Body of pancreas (tissue), 4 donors: ENCODE data around the gene TUBB2B.

ENCODE experiments used
- CTCF ChIP-seq, 7 experiments: fragments of 450-650 bp in 4 of 7; fragments of 200-600 bp in 3 of 7; sonication (generic) in 3 of 7; IDR thresholded peaks; one replicate each; pipeline ENCODE4 v1.5.1; 2016 to 2019; ENCODE audit warnings: antibody characterized with exemption in 7 of 7
- POLR2A ChIP-seq, 3 donors: fragments of 450-650 bp; IDR thresholded peaks; one replicate each; pipeline ENCODE4 v1.6.1; 2016; ENCODE audit warnings: antibody characterized with exemption in 3 of 3, mild to moderate bottlenecking in 2 of 3

- TF ChIP-seq CTCF (IDR thresholded peaks at IDR 0.05) (no peak), POLR2A (IDR thresholded peaks at IDR 0.05) (no peak)
Observed at GRCh38 chr6:3269281-3269975, 42.0 kb upstream of the TUBB2B start.
